Activated CD8-positive, alpha-beta memory T cell treated with anti-CD3 and anti-CD28 coated beads for 48 hours (primary cell): Measurements from ENCODE around the gene PHF23.

ENCODE experiments used
- DNase-seq, 3 experiments: peaks; one replicate each; pipeline ENCODE4 v3.0.0-alpha.2; 2020; ENCODE audit warnings: low read depth in 2 of 3, low spot score in 2 of 3

Gene PHF23

GRCh38 chr17:7239091-7240027 lies at the start of gene PHF23:
Gene PHF23, minus strand, starts transcription at chr17:7239457. Its CDS starts 178 bp downstream, at chr17:7239279.
- DNase-seq: peak; percentile 83 to 97 (median 92)

GRCh38 chr17:7285679-7286078 lies 46.4 kb upstream of the PHF23 start:
- no peak for DNase-seq

- no peak for DNase-seq
Observed at GRCh38 chr17:7284911-7285310, 45.7 kb upstream of the PHF23 start.

- DNase-seq: no peak
Observed at GRCh38 chr17:7283471-7284216, 44.4 kb upstream of the PHF23 start.

- no peak for DNase-seq
Observed at GRCh38 chr17:7282752-7283321, 43.6 kb upstream of the PHF23 start.

GRCh38 chr17:7281953-7282751 lies 42.9 kb upstream of the PHF23 start:
- DNase-seq: no peak

GRCh38 chr17:7281074-7281952 lies 42.1 kb upstream of the PHF23 start, which contains the start of gene SLC2A4:
Gene SLC2A4, plus strand, starts transcription at chr17:7281718. Its CDS starts 217 bp downstream, at chr17:7281935.
- DNase-seq: peak; percentile 67 to 84 (median 82)

- peak; percentile 61 to 74 (median 69) for DNase-seq
Observed at GRCh38 chr17:7280519-7281073, 41.3 kb upstream of the PHF23 start.

- no peak for DNase-seq
Observed at GRCh38 chr17:7279448-7279847, 40.2 kb upstream of the PHF23 start.

- DNase-seq: no peak
Observed at GRCh38 chr17:7266784-7267183, 27.5 kb upstream of the PHF23 start.

GRCh38 chr17:7263801-7264078 lies 24.5 kb upstream of the PHF23 start:
- DNase-seq: no peak

GRCh38 chr17:7262935-7263800 lies 23.9 kb upstream of the PHF23 start:
- DNase-seq: no peak

- no peak for DNase-seq
Observed at GRCh38 chr17:7262192-7262934, 23.1 kb upstream of the PHF23 start, which contains the start of gene CLDN7. Gene CLDN7, minus strand, starts transcription at chr17:7262478. Its CDS starts 435 bp downstream, at chr17:7262043.

- no peak for DNase-seq
Observed at GRCh38 chr17:7261379-7262191, 22.3 kb upstream of the PHF23 start.

GRCh38 chr17:7260651-7261378 lies 21.6 kb upstream of the PHF23 start:
- no peak for DNase-seq

- no peak for DNase-seq
Observed at GRCh38 chr17:7260151-7260550, 20.9 kb upstream of the PHF23 start.

GRCh38 chr17:7259555-7259889 lies 20.3 kb upstream of the PHF23 start:
- DNase-seq: no peak
